H1 (cell line): ENCODE data around the gene EEF1A2. TPM values are rescaled to one million over a fixed set of nuclear protein-coding genes. Genes with fewer than 3 reads are reported as not detected.

ENCODE experiments used
- CTCF ChIA-PET: fragments of 300-600 bp; sonication (Branson Sonifier 250); formaldehyde crosslinking; loops from one replicate; lab custom pipeline; 2021; ENCODE audit not compliant: partially characterized antibody; lab: Charles Lee
- POLR2A ChIA-PET: fragments of 300-600 bp; sonication (Branson Sonifier 250); formaldehyde crosslinking; loops from one replicate; lab custom pipeline; 2021; ENCODE audit warnings: inconsistent platforms; ENCODE audit not compliant: partially characterized antibody; lab: Charles Lee
- DNase-seq, 2 experiments: peaks; one replicate each; pipeline versions ENCODE4 v3.0.0 to v3.0.0-alpha.2; 2010 to 2022; ENCODE audit warnings: low spot score in 2 of 2, low read depth in 1 of 2, mixed read lengths in 1 of 2
- FAIRE-seq: peaks from 2 replicates; lab custom pipeline; 2011; peaks lifted over from hg19 to GRCh38; lab: Jason Lieb, UNC
- H2AFZ ChIP-seq: 2 replicates; pipeline ENCODE4 v1.8.1; 2012; ENCODE audit warnings: low read length, inconsistent platforms
- H2AK5ac ChIP-seq: 2 replicates; pipeline ENCODE4 v1.6.1; 2013; ENCODE audit warnings: low read depth, low read length
- H2BK120ac ChIP-seq: replicated peaks from 2 replicates; pipeline ENCODE3; 2013; ENCODE audit warnings: low read depth, low read length, inconsistent platforms
- H2BK12ac ChIP-seq: 2 replicates; pipeline ENCODE4 v1.6.1; 2013; ENCODE audit warnings: low read depth, low read length
- H2BK15ac ChIP-seq: 2 replicates; pipeline ENCODE4 v1.6.1; 2013; ENCODE audit warnings: low read length
- H2BK20ac ChIP-seq: 2 replicates; pipeline ENCODE4 v1.6.1; 2013; ENCODE audit warnings: low read length
- H2BK5ac ChIP-seq: 2 replicates; pipeline ENCODE4 v1.6.1; 2013; ENCODE audit warnings: low read depth, low read length
- H3K14ac ChIP-seq: 2 replicates; pipeline ENCODE4 v1.6.1; 2013; ENCODE audit warnings: inconsistent platforms; ENCODE audit not compliant: insufficient read length
- H3K18ac ChIP-seq: 2 replicates; pipeline ENCODE4 v1.6.1; 2013; ENCODE audit warnings: low read length; ENCODE audit errors: extremely low read depth
- H3K23ac ChIP-seq: 2 replicates; pipeline ENCODE4 v1.6.1; 2013; ENCODE audit warnings: inconsistent platforms; ENCODE audit not compliant: insufficient read length
- H3K23me2 ChIP-seq: 2 replicates; pipeline ENCODE4 v1.6.1; 2013; ENCODE audit warnings: low read depth, low read length
- H3K27ac ChIP-seq: 2 replicates; pipeline ENCODE4 v1.6.1; 2011; ENCODE audit warnings: low read depth, low read length, inconsistent platforms
- H3K27me3 ChIP-seq, 4 experiments: replicated peaks in 1 of 4; 1 replicate in 1 of 4; 2 replicates in 3 of 4; pipeline versions ENCODE4 v1.6.1 to v1.8.1; 2011 to 2013; ENCODE audit warnings: low read length in 3 of 4, mild to moderate bottlenecking in 3 of 4, inconsistent platforms in 2 of 4, mixed read lengths in 2 of 4, moderate library complexity in 1 of 4; ENCODE audit not compliant: control insufficient read depth in 3 of 4, insufficient read depth in 3 of 4; ENCODE audit errors: extremely low read depth in 1 of 4
- H3K36me3 ChIP-seq, 4 experiments: 2 replicates each; pipeline versions ENCODE4 v1.6.1 to v1.8.1; 2011 to 2013; ENCODE audit warnings: mild to moderate bottlenecking in 4 of 4, low read length in 3 of 4, moderate library complexity in 2 of 4, control low read depth in 1 of 4, inconsistent platforms in 1 of 4; ENCODE audit not compliant: insufficient read depth in 4 of 4, control insufficient read depth in 2 of 4
- H3K4ac ChIP-seq: replicated peaks from 2 replicates; pipeline ENCODE3; 2013; ENCODE audit warnings: low read length, low read depth, mixed read lengths, inconsistent platforms; ENCODE audit not compliant: insufficient read length
- H3K4me1 ChIP-seq, 4 experiments: replicated peaks in 1 of 4; 1 replicate in 1 of 4; 2 replicates in 3 of 4; pipeline versions ENCODE4 v1.6.1 to v1.8.1; 2011 to 2013; ENCODE audit warnings: low read length in 3 of 4, inconsistent platforms in 2 of 4, mixed read lengths in 1 of 4; ENCODE audit not compliant: insufficient read depth in 4 of 4, control insufficient read depth in 3 of 4
- H3K4me2 ChIP-seq, 2 experiments: 2 replicates each; pipeline versions ENCODE4 v1.6.1 to v1.8.1; 2011 to 2013; ENCODE audit warnings: low read depth in 2 of 2, low read length in 2 of 2, control low read depth in 1 of 2, inconsistent platforms in 1 of 2, mild to moderate bottlenecking in 1 of 2; ENCODE audit not compliant: insufficient read depth in 1 of 2
- H3K4me3 ChIP-seq, 4 experiments: fragments of 200-600, 300-600 bp in 1 of 4; sonication (generic), shearing (Covaris generic), sonication (Bioruptor Twin) in 1 of 4; 2 replicates each; pipeline versions ENCODE4 v1.5.1 to v1.8.1; 2011 to 2016; ENCODE audit warnings: low read length in 4 of 4, low read depth in 3 of 4, control low read depth in 2 of 4, inconsistent platforms in 2 of 4, mild to moderate bottlenecking in 2 of 4, mixed read lengths in 1 of 4, moderate library complexity in 1 of 4; ENCODE audit not compliant: insufficient read depth in 2 of 4; ENCODE audit errors: extremely low read depth in 1 of 4
- H3K56ac ChIP-seq: replicated peaks from 2 replicates; pipeline ENCODE3; 2013; ENCODE audit warnings: low read depth, mild to moderate bottlenecking, mixed read lengths, low read length, inconsistent platforms; ENCODE audit not compliant: insufficient read length
- H3K79me1 ChIP-seq: 2 replicates; pipeline ENCODE4 v1.6.1; 2013; ENCODE audit warnings: low read depth, low read length, control low read depth
- H3K79me2 ChIP-seq, 2 experiments: 2 replicates each; pipeline versions ENCODE4 v1.6.1 to v1.8.1; 2012 to 2013; ENCODE audit warnings: low read length in 2 of 2, mild to moderate bottlenecking in 2 of 2, inconsistent platforms in 1 of 2; ENCODE audit not compliant: insufficient read depth in 2 of 2, control insufficient read depth in 1 of 2
- H3K9ac ChIP-seq, 4 experiments: replicated peaks in 1 of 4; 1 replicate in 1 of 4; 2 replicates in 3 of 4; pipeline versions ENCODE4 v1.6.1 to v1.8.1; 2011 to 2013; ENCODE audit warnings: low read depth in 3 of 4, low read length in 3 of 4, control low read depth in 2 of 4, mild to moderate bottlenecking in 2 of 4, moderate library complexity in 2 of 4, inconsistent platforms in 1 of 4; ENCODE audit errors: extremely low read depth in 1 of 4
- H3K9me3 ChIP-seq, 2 experiments: 2 replicates each; pipeline versions ENCODE4 v1.6.1 to v1.8.1; 2012 to 2013; ENCODE audit warnings: mild to moderate bottlenecking in 2 of 2, moderate library complexity in 2 of 2, control low read depth in 1 of 2, inconsistent platforms in 1 of 2, low read depth in 1 of 2, low read length in 1 of 2, mixed read lengths in 1 of 2; ENCODE audit not compliant: insufficient read depth in 2 of 2
- H4K20me1 ChIP-seq, 2 experiments: replicated peaks in 1 of 2; 2 replicates each; pipeline versions ENCODE3 to v1.8.1; 2011 to 2013; ENCODE audit warnings: inconsistent platforms in 2 of 2, low read length in 2 of 2, mild to moderate bottlenecking in 1 of 2; ENCODE audit not compliant: insufficient read depth in 2 of 2, control insufficient read depth in 1 of 2
- H4K5ac ChIP-seq: 2 replicates; pipeline ENCODE4 v1.6.1; 2013; ENCODE audit warnings: low read length, low read depth, mixed read lengths, inconsistent platforms; ENCODE audit not compliant: insufficient read length
- H4K8ac ChIP-seq: 2 replicates; pipeline ENCODE4 v1.8.0; 2013; ENCODE audit warnings: mild to moderate bottlenecking, moderate library complexity, low read length, inconsistent platforms; ENCODE audit not compliant: insufficient read depth; ENCODE audit errors: extremely low read depth
- H4K91ac ChIP-seq: replicated peaks from 2 replicates; pipeline ENCODE3; 2013; ENCODE audit warnings: low read length, mixed read lengths, inconsistent platforms; ENCODE audit not compliant: insufficient read length
- SIN3A ChIP-seq, 2 experiments: IDR thresholded peaks in 1 of 2; conservative IDR thresholded peaks in 1 of 2; 2 replicates each; pipeline ENCODE4 v1.6.1; 2011 to 2012; ENCODE audit warnings: low read length in 2 of 2, improper control_type of control experiment in 1 of 2, low read depth in 1 of 2, mild to moderate bottlenecking in 1 of 2
- TEAD4 ChIP-seq: IDR thresholded peaks from 2 replicates; pipeline ENCODE4 v1.6.1; 2012; ENCODE audit warnings: low read depth, low read length, inconsistent platforms, mixed read lengths
- WGBS, 2 experiments: shearing (Covaris generic) in 1 of 2; methylation state at CpG; one replicate each; pipeline versions ENCODE4 v1.1.6 to v1.1.7; 2013 to 2015; ENCODE audit warnings: low lambda C conversion rate in 2 of 2, mixed read lengths in 2 of 2, inconsistent platforms in 1 of 2, low coverage in 1 of 2, missing lambda C conversion rate in 1 of 2; ENCODE audit not compliant: insufficient replicate concordance in 2 of 2, insufficient coverage in 1 of 2, insufficient read length in 1 of 2; ENCODE audit errors: extremely low coverage in 1 of 2, missing lambda C conversion rate in 1 of 2; 5-methylcytosine and 5-hydroxymethylcytosine counted together
- polyA plus RNA-seq, 7 experiments: library from polyadenylated mRNA; depleted of rRNA in 3 of 7; stranded (reverse) in 5 of 7; unstranded in 2 of 7; fragments of >200 nt in 5 of 7; fragments of 200-250 nt in 2 of 7; gene quantifications; 1 replicate in 5 of 7; 2 replicates in 1 of 7; 4 replicates in 1 of 7; pipeline versions ENCODE4 v1.2.1 to v1.2.3, GENCODE V29; 2011 to 2013; ENCODE audit warnings: missing spikeins in 2 of 7, mixed read lengths in 2 of 7
- total RNA-seq: library from RNA; stranded (reverse); fragmentation: NEBNext Ultra II Directional; extraction: Animal tissue kit (Norgen Biotek cat#: 25700); gene quantifications from 2 replicates; pipeline ENCODE4 v1.2.1, GENCODE V29; 2021

EEF1A2 gene
- total and polyA plus RNA-seq, 2 of the 8 experiments (the other 6 are each of a cell fraction or from before 2014, with no cell fraction given) = 7.4 to 25.8 TPM

- no peak overlapping the region for H2BK120ac ChIP-seq
- H4K20me1 ChIP-seq = peaks cover 12 to 35% of the 10 kb centered on the region in 2 experiments
- H3K56ac ChIP-seq = no peak overlapping the region
- no peak overlapping the region for H2BK12ac ChIP-seq
- H3K23ac ChIP-seq = no peak overlapping the region
- no peak overlapping the region for H3K27ac ChIP-seq
- peaks cover 15 to 84% of the 10 kb centered on the region in 2 experiments; a peak in 3 of 4 replicates for H3K79me2 ChIP-seq
- H3K36me3 ChIP-seq = no peaks in the 10 kb centered on the region
- H3K18ac ChIP-seq = no peak overlapping the region
- no peak overlapping the region for H4K5ac ChIP-seq
- CTCF ChIA-PET = interaction anchor here (0.7 to 3.5 kb wide), 7 partner anchors 10 to 131 kb away, joined by 3 to 12 read pairs (median 3); no protein-coding TSS in a partner anchor
- TF ChIP-seq SIN3A (conservative IDR thresholded peaks at IDR 0.05 in 1 of 2, IDR thresholded peaks at IDR 0.05 in 1 of 2; ENCODE audit: low read depth in 1 of 2, low read length in 2 of 2) = no peak
- peak; percentile 80 for TF ChIP-seq TEAD4
- TF ChIP-seq, all 59 proteins: peak for 1
- no peak overlapping the region for H2BK20ac ChIP-seq
- no peak overlapping the region for H4K91ac ChIP-seq
- peaks cover 40% of the 10 kb centered on the region for H3K79me1 ChIP-seq
- peaks cover 6% of the 10 kb centered on the region; the same call in 1 of the 2 replicates for H3K23me2 ChIP-seq
- no peak overlapping the region for H3K4me2 ChIP-seq
- H2BK15ac ChIP-seq = no peak overlapping the region
- no peak overlapping the region for H3K14ac ChIP-seq
- no peak overlapping the region for H3K9ac ChIP-seq
- no peak overlapping the region for H3K4ac ChIP-seq
- DNase-seq (no peak), FAIRE-seq (no peak)
- H2AK5ac ChIP-seq = no peak overlapping the region
- POLR2A ChIA-PET = interaction anchor here (1.0 kb wide), 1 partner anchor 8 kb away, joined by 4 read pairs; no protein-coding TSS in a partner anchor
- H3K4me1 ChIP-seq = peaks cover 0 to 20% (median 12%) of the 10 kb centered on the region in 4 experiments; a peak in 6 of 7 replicates
- H2BK5ac ChIP-seq = no peak overlapping the region
- 88% methylated on average over 19 of the region's 19 CpGs; no CpG with 5 or more reads in 1 of the 2 experiments for WGBS, 2 experiments
- H3K9me3 ChIP-seq = no peaks in the 10 kb centered on the region
- H3K4me3 ChIP-seq = no peak overlapping the region
- H2AFZ ChIP-seq = no peak overlapping the region
- H3K27me3 ChIP-seq = no peaks in the 10 kb centered on the region; a peak in 1 of 7 replicates
- no peak overlapping the region for H4K8ac ChIP-seq
These were observed 31.4 kb downstream of the EEF1A2 start for GRCh38 chr20:63467294-63468083.
